ENCODE data around the gene FKBP5.
"Not testable (repeated sequence)": the region's sequence is repeated elsewhere in the genome, so short reads cannot be mapped to it uniquely, and the experiment has no call there.

The FKBP5 gene

GRCh38 chr6:35688605-35689322, at the start of gene FKBP5:
Gene FKBP5 (minus strand): TSS chr6:35688915. CDS start chr6:35642824, 46,091 bp downstream.
- POLR2A ChIA-PET (ENCODE audit: low non-redundant PET): interaction anchor here (1.0 kb wide), 1 partner anchor 42 kb away, joined by 3 read pairs; no protein-coding TSS in a partner anchor
- DNase-seq (ENCODE audit: low spot score): peak; percentile 92

GRCh38 chr6:35737413-35738211, 48.9 kb upstream of the FKBP5 start:
- peak; percentile 72 for DNase-seq (ENCODE audit: low spot score)
- CTCF ChIA-PET: interaction anchor here (0.6 to 3.9 kb wide), 25 partner anchors 13 to 733 kb away, joined by 3 to 25 read pairs (median 4); partner anchors contain the start of gene DEF6
- TF ChIP-seq, protein P1, sequence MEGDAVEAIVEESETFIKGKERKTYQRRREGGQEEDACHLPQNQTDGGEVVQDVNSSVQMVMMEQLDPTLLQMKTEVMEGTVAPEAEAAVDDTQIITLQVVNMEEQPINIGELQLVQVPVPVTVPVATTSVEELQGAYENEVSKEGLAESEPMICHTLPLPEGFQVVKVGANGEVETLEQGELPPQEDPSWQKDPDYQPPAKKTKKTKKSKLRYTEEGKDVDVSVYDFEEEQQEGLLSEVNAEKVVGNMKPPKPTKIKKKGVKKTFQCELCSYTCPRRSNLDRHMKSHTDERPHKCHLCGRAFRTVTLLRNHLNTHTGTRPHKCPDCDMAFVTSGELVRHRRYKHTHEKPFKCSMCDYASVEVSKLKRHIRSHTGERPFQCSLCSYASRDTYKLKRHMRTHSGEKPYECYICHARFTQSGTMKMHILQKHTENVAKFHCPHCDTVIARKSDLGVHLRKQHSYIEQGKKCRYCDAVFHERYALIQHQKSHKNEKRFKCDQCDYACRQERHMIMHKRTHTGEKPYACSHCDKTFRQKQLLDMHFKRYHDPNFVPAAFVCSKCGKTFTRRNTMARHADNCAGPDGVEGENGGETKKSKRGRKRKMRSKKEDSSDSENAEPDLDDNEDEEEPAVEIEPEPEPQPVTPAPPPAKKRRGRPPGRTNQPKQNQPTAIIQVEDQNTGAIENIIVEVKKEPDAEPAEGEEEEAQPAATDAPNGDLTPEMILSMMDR (conservative IDR thresholded peaks at IDR 0.05; ENCODE audit: low read depth): peak; percentile 87
- POLR2A ChIA-PET (ENCODE audit: low non-redundant PET): no interaction called here
- H3K27ac ChIP-seq: peak overlapping the region; percentile 100

More at GRCh38 chr6:35688605-35689322, at the start of gene FKBP5:
- CTCF ChIA-PET: interaction anchor here (0.6 kb wide), 1 partner anchor 24 kb away, joined by 5 read pairs; no protein-coding TSS in a partner anchor
- peak within 1 kb of the TSS; percentile 93 for H3K27ac ChIP-seq
- TF ChIP-seq, protein P1 (conservative IDR thresholded peaks at IDR 0.05; ENCODE audit: low read depth): no peak

DNA sequence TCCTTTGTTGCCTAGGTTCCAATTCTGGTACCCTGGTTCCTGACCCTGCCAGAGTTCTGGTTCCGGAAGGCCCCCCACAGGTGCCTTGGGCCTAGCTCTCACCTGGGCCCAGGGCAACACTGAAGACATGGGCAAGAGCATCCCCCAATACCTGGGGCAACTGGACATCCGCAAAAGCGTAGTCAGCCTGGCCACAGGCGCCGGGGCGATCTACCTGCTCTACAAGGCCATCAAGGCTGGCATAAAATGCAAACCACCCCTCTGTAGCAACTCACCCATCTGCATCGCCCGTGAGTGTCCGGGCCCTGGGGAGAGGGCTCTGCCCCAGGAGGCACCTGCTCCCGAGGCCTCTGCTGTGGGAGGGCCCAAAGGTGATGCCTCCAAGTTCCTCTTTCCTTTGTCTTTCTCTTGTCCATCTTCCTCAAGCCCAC, 48.3 kb upstream of the FKBP5 start, which contains the start of gene ARMC12:
Gene ARMC12, plus strand, starts transcription at position 51 of the 431 bp plus-strand sequence. Its CDS starts 77 bp downstream, at position 128.
- ChIA-PET POLR2A (ENCODE audit: low non-redundant PET) (no interaction called here), CTCF (interaction anchor here (0.5 to 3.9 kb wide), 36 partner anchors 9 to 733 kb away, joined by 3 to 25 read pairs (median 4); partner anchors contain the start of gene DEF6)
- DNase-seq (ENCODE audit: low spot score): no peak
- TF ChIP-seq, protein P1 (conservative IDR thresholded peaks at IDR 0.05; ENCODE audit: low read depth): no peak
- H3K27ac ChIP-seq: peak within 1 kb of the TSS; percentile 100

GRCh38 chr6:35736253-35736894, 47.7 kb upstream of the FKBP5 start:
- TF ChIP-seq, protein P1 (conservative IDR thresholded peaks at IDR 0.05; ENCODE audit: low read depth): peak; percentile 93
- H3K27ac ChIP-seq: peak overlapping the region; percentile 100
- ChIA-PET CTCF (interaction anchor here (0.5 to 3.9 kb wide), 27 partner anchors 10 to 681 kb away, joined by 3 to 25 read pairs (median 4); no protein-coding TSS in a partner anchor), POLR2A (ENCODE audit: low non-redundant PET) (no interaction called here)
- peak; percentile 78 for DNase-seq (ENCODE audit: low spot score)

GRCh38 chr6:35735452-35735851, 46.7 kb upstream of the FKBP5 start:
- ChIA-PET CTCF (interaction anchor here (0.6 to 3.9 kb wide), 6 partner anchors 11 to 213 kb away, joined by 3 to 25 read pairs (median 5); no protein-coding TSS in a partner anchor), POLR2A (ENCODE audit: low non-redundant PET) (no interaction called here)
- no peak for DNase-seq (ENCODE audit: low spot score)
- H3K27ac ChIP-seq: peak overlapping the region; percentile 100
- TF ChIP-seq, protein P1 (conservative IDR thresholded peaks at IDR 0.05; ENCODE audit: low read depth): no peak

GRCh38 chr6:35734319-35734718, 45.6 kb upstream of the FKBP5 start:
- POLR2A ChIA-PET (ENCODE audit: low non-redundant PET); DNase-seq (ENCODE audit: low spot score): not testable (repeated sequence)
- CTCF ChIA-PET: interaction anchor here (0.6 to 3.9 kb wide), 4 partner anchors 20 to 555 kb away, joined by 3 to 25 read pairs (median 5); no protein-coding TSS in a partner anchor
- peak overlapping the region; percentile 100 for H3K27ac ChIP-seq
